Neuron (in vitro differentiated cells): ENCODE data around the gene SNAP25.

Source experiments
- H2AFZ ChIP-seq: one replicate; pipeline ENCODE4 v1.6.1; 2013; ENCODE audit warnings: low read depth, mild to moderate bottlenecking, inconsistent platforms, low read length, moderate library complexity
- H3K27me3 ChIP-seq: one replicate; pipeline ENCODE4 v1.6.1; 2013; ENCODE audit warnings: low read length; ENCODE audit not compliant: insufficient read depth
- H3K36me3 ChIP-seq: one replicate; pipeline ENCODE4 v1.6.1; 2013; ENCODE audit warnings: low read length; ENCODE audit not compliant: insufficient read depth
- H3K4me1 ChIP-seq: one replicate; pipeline ENCODE4 v1.6.1; 2013; ENCODE audit warnings: low read length; ENCODE audit not compliant: insufficient read depth
- H3K4me3 ChIP-seq: 2 replicates; pipeline ENCODE4 v1.5.1; 2013; ENCODE audit warnings: mild to moderate bottlenecking, low read length, moderate library complexity
- H3K9me3 ChIP-seq: one replicate; pipeline ENCODE4 v1.6.1; 2013; ENCODE audit warnings: low read length

The SNAP25 gene

DNA sequence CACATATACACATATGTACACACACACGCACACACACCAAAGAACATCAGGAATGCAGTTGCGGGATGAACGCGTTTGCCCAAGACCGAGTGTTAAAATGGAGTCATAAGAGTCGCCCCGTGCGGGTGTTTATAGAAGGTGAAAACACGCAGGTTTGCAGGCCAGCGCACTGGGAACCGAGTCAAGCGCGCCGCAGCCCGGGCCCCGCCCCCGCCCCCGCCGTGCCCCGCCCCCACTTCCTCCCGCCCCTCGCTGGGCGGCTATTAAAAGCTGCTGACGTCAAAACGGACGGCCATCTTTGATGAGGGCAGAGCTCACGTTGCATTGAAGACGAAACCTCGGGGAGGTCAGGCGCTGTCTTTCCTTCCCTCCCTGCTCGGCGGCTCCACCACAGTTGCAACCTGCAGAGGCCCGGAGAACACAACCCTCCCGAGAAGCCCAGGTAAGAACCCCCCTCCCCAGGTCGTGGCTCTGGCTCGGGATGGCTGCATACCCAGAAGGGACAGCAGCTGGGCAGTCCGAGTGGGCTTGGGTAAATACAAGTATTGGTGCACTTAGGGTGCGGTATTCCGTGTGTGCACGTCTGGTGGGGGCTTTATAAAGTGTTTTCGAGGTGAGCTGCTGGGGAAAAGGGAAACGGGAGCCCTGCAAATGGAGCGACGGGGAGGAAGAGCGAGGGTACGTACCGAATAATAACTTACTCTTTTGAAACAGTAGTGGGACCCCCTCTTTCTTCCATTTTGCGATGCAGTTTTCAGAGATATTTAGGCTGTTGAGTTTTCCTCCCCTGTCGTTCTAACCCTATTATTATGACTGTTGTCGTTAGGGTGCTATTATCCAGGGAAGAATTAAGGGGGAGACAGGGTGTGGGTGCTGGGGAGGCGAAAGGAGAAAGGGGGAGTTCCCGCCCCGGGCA lies at the start of gene SNAP25:
SNAP25 (plus strand) TSS at position 295 of the 916 bp plus-strand sequence. CDS start 56,662 bp downstream, outside the sequence.
- H3K9me3 ChIP-seq: no peaks in the 10 kb centered on the region
- H3K36me3 ChIP-seq: no peaks in the 10 kb centered on the region
- peaks cover 11% of the 10 kb centered on the region for H3K27me3 ChIP-seq
- peak within 1 kb of the TSS; percentile 91 for H2AFZ ChIP-seq
- peak within 1 kb of the TSS; percentile 73 for H3K4me3 ChIP-seq
- peaks cover 16% of the 10 kb centered on the region for H3K4me1 ChIP-seq

DNA sequence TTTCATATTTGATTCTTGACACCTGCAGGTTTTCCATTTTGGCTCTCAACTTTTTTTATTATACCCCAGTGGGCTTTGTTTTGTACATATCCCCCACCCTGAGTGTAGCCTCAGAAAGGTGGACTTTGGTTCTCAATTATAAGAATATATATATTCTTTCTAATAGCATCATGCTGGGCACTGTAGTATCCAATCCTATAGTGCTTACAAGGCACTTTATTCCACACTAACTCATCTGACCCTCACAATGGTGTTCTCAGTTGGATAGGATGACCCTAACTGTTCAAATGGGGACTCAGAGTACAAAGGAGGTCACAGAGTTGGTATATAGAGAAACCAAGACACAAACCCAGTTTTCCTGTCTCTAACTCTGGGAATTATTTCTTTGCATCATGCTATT lies 48.9 kb upstream of the SNAP25 start:
- no peaks in the 10 kb centered on the region for H3K36me3 ChIP-seq
- no peak overlapping the region for H2AFZ ChIP-seq
- peaks cover 41% of the 10 kb centered on the region for H3K27me3 ChIP-seq
- H3K4me1 ChIP-seq: peaks cover 6% of the 10 kb centered on the region
- no peak overlapping the region for H3K4me3 ChIP-seq
- no peaks in the 10 kb centered on the region for H3K9me3 ChIP-seq

GRCh38 chr20:10170261-10170660 lies 48.4 kb upstream of the SNAP25 start:
- Histone ChIP-seq H3K4me1 (peaks cover 6% of the 10 kb centered on the region), H3K9me3 (no peaks in the 10 kb centered on the region), H3K27me3 (peaks cover 42% of the 10 kb centered on the region)

GRCh38 chr20:10171864-10172751 lies 46.5 kb upstream of the SNAP25 start:
- Histone ChIP-seq H3K9me3 (no peaks in the 10 kb centered on the region), H2AFZ (peak overlapping the region; percentile 39)

More at GRCh38 chr20:10170261-10170660, 48.4 kb upstream of the SNAP25 start:
- Histone ChIP-seq H2AFZ (no peak overlapping the region), H3K36me3 (no peaks in the 10 kb centered on the region), H3K4me3 (no peak overlapping the region)

GRCh38 chr20:10172998-10173655 lies 45.5 kb upstream of the SNAP25 start:
- H3K27me3 ChIP-seq: peaks cover 38% of the 10 kb centered on the region
- no peaks in the 10 kb centered on the region for H3K36me3 ChIP-seq
- H3K4me1 ChIP-seq: peaks cover 6% of the 10 kb centered on the region
- H3K4me3 ChIP-seq: no peak overlapping the region
- no peaks in the 10 kb centered on the region for H3K9me3 ChIP-seq
- H2AFZ ChIP-seq: no peak overlapping the region

More at GRCh38 chr20:10171864-10172751, 46.5 kb upstream of the SNAP25 start:
- Histone ChIP-seq H3K4me3 (peak overlapping the region; percentile 24), H3K27me3 (peaks cover 38% of the 10 kb centered on the region), H3K4me1 (peaks cover 6% of the 10 kb centered on the region), H3K36me3 (no peaks in the 10 kb centered on the region)

DNA sequence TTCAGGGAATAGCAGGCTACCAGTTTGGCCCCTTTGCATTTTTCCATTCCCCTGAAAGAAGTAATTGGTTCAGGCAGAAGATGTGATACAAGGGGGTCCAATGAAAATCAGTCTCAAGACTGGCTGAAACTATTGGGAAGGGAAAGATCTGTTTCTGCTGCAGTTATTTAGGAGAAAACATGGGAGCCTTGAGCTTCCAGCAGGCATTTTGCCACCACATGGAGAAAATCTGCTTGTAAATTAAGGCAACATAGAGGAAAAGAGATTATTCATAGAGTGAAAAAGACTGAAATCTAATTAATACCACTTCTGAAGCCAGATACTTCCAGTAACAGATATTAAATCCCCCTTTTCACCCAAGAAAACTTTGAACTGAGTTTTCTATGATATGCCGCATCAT lies 44.2 kb upstream of the SNAP25 start:
- Histone ChIP-seq H3K27me3 (peaks cover 37% of the 10 kb centered on the region), H3K36me3 (no peaks in the 10 kb centered on the region), H3K4me3 (no peak overlapping the region), H3K9me3 (no peaks in the 10 kb centered on the region), H3K4me1 (peaks cover 6% of the 10 kb centered on the region), H2AFZ (no peak overlapping the region)

DNA sequence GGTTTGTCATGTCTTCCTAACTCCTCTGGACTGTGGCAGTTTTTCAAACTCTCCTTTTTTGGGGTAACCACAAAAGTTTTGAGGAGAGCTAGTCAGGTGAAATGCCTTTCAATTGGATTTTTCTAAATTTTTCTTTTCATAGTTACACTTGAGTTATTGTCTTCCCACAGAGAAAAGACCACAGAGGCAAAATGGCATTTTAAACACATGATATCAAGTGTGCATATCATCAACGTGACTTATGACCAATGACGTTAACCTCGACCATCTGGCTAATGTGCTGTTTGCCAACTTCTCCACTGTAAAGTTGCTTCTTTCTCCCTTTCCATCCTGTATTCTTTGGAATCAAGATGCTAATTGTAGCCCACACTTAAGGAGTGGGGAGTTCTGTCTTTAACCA lies 41.3 kb upstream of the SNAP25 start:
- H3K4me3 ChIP-seq: no peak overlapping the region
- H2AFZ ChIP-seq: no peak overlapping the region
- H3K27me3 ChIP-seq: peaks cover 15% of the 10 kb centered on the region
- peaks cover 4% of the 10 kb centered on the region for H3K4me1 ChIP-seq
- H3K9me3 ChIP-seq: no peaks in the 10 kb centered on the region
- H3K36me3 ChIP-seq: no peaks in the 10 kb centered on the region

GRCh38 chr20:10178091-10178490 lies 40.5 kb upstream of the SNAP25 start:
- Histone ChIP-seq H3K4me3 (no peak overlapping the region), H2AFZ (no peak overlapping the region), H3K4me1 (no peaks in the 10 kb centered on the region), H3K9me3 (no peaks in the 10 kb centered on the region), H3K27me3 (peaks cover 8% of the 10 kb centered on the region), H3K36me3 (no peaks in the 10 kb centered on the region)

DNA sequence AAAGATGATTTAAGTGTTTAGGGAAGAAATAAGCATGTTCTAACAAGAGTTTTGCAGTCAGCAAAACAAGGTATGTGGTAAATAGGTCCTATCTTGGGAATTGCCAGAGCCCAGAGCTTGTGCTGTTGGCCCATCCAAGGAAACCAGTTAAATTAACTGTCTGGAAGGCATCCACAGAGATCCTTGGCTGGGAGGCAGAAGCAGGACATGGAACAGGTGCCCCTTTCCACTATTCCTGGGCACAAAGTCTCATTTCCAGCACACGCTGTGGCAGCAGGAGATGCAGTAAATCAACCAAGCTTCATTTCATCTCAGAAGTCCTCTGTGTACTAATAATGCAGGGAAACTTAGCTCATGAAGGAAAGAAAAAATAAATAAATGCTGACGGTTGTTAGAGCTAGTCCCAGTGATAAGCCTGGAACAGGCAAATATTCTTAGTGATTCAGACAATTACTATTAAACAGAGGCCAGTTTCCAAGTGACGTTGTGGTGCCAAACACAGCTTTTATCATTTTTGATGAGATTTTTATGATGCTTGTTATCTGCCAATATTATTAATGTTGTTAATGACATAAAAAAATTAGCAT lies 39.8 kb upstream of the SNAP25 start:
- Histone ChIP-seq H3K4me3 (no peak overlapping the region), H3K9me3 (no peaks in the 10 kb centered on the region), H3K36me3 (no peaks in the 10 kb centered on the region), H2AFZ (no peak overlapping the region), H3K27me3 (peaks cover 3% of the 10 kb centered on the region), H3K4me1 (no peaks in the 10 kb centered on the region)

DNA sequence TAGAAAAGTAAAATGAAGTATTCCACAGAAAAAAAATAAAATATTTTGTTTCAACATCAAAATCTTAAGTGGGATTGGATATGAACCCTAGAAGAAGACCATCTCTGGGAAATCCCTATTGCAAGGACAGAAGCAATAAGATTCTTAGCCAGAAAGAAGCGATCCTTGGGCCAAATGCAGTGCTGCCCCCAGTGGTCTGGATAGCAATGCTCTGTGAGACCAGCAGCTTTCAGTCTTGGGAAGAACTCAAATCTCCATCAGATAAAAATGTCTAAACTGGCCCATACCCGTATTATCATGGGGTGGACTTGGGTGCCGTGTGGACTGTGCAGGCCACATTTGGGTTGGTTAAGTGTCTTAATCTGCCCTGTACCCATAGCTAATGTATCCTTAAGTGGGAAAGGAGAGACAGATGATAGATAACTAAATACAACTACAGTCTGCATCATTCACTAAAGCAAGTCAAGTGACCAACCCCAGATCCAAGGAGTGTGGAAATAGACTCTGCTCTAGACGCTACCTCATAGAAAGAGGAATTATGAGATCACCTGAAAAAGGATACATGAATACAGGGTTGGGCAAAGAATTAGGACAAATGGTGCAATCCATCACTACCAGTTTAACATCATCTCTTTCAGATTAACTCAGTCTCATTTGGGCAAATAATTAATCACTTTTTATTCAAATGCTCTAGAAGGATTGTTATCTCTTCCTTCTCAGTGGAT lies 38.9 kb upstream of the SNAP25 start:
- Histone ChIP-seq H3K36me3 (no peaks in the 10 kb centered on the region), H3K4me1 (no peaks in the 10 kb centered on the region), H3K9me3 (no peaks in the 10 kb centered on the region), H3K4me3 (no peak overlapping the region), H2AFZ (no peak overlapping the region), H3K27me3 (peaks cover 3% of the 10 kb centered on the region)

DNA sequence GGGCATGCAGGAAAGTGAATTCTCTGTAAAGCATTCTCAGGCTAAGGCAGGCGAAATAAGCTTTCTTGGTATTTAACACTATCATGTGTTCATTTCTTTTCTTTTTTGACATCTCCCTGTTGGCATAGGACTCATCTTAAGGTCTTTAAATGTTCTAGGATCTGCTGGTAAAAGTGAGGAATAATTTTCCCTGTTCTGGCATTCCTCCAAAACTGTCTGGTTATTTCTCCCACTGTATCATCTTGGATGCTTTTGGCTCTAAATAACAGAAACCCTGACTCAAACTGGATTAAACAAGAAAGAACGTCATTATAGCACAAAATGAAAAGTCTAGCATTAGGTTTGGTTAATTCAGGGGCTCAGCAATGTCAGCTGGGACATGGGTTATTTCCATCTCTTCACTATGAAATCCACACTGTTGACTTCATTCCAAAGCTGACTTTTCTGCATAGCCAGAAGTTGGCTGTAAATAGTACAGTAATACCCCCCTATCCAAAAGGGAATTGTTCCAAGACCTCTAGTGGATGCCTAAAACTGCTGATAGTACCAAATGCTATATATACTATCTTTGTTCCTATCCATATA lies 37.9 kb upstream of the SNAP25 start:
- H3K4me1 ChIP-seq: no peaks in the 10 kb centered on the region
- no peaks in the 10 kb centered on the region for H3K9me3 ChIP-seq
- H3K4me3 ChIP-seq: no peak overlapping the region
- no peaks in the 10 kb centered on the region for H3K36me3 ChIP-seq
- H3K27me3 ChIP-seq: no peaks in the 10 kb centered on the region
- no peak overlapping the region for H2AFZ ChIP-seq
